Measurements from ENCODE around the gene WWTR1.

DNA sequence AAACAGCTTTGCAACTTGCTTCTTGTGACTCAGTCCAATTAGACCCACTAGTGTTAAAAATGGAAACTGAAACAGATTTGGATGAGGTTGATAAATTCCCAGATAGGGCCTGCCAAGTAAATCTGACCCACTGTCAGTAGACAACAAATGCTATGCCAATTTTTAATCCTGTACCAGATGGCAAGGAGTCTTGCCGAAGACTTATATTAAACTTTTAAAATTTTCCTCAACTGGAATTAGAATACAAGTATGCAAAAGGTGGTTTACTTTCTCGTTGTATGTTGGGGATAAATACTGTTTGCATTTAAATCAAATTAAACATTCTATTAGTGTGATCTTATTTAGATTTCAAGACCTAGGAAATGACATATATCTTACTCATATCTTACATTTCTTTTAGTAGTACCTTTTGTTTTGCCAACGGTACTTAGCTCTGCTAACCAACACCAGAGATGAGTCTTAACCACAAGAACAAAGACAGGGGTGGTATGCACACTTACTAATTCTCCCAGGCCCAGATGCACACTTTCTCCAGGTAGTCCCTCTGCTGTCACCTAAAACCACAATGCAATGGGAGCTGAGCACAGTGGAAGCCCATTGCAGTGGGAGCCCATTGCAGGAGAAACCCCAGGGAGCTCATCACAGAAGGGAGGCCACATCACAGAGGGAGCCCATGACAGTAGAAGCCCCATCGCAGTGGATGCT, 77.8 kb downstream of the WWTR1 start:
- TF ChIP-seq, protein P1, sequence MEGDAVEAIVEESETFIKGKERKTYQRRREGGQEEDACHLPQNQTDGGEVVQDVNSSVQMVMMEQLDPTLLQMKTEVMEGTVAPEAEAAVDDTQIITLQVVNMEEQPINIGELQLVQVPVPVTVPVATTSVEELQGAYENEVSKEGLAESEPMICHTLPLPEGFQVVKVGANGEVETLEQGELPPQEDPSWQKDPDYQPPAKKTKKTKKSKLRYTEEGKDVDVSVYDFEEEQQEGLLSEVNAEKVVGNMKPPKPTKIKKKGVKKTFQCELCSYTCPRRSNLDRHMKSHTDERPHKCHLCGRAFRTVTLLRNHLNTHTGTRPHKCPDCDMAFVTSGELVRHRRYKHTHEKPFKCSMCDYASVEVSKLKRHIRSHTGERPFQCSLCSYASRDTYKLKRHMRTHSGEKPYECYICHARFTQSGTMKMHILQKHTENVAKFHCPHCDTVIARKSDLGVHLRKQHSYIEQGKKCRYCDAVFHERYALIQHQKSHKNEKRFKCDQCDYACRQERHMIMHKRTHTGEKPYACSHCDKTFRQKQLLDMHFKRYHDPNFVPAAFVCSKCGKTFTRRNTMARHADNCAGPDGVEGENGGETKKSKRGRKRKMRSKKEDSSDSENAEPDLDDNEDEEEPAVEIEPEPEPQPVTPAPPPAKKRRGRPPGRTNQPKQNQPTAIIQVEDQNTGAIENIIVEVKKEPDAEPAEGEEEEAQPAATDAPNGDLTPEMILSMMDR (IDR thresholded peaks at IDR 0.05; ENCODE audit: low read depth, low read length) = no peak
- TF ChIP-seq MYC (IDR thresholded peaks at IDR 0.05; ENCODE audit: low read depth, low read length) (no peak), POLR2A (IDR thresholded peaks at IDR 0.05; ENCODE audit: extremely low read depth, insufficient read length) (no peak)

Measured in NB4 (cell line).